ENCODE data around the gene TMPRSS11F. TPM values are rescaled to one million over a fixed set of nuclear protein-coding genes. Genes with fewer than 3 reads are reported as not detected.

The TMPRSS11F gene
- total and polyA plus RNA-seq, 2 donors = 0.09 to 0.18 TPM

DNA sequence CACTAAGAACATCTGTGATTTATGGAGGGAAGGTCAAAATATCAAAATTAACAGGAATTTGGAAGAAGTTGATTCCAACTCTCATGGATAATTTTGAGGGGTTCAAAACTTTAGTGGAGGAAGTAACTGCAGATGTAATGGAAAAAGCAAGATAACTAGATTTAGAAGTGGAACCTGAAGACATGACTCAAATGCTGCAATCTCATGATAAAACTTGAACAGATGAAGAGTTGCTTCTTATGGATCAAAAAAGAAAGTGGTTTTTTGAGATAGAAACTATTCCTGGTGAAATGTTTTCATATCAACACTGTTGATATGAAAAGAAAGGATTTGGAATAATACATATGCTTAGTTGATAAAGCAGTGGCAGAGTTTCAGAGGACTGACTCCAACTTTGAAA, 9.7 kb downstream of the TMPRSS11F start:
- no peak for DNase-seq (ENCODE audit: low read depth in 6 of 9, low spot score in 9 of 9)
- Histone ChIP-seq H3K4me3 (ENCODE audit: low read length in 2 of 2) (no peak overlapping the region), H3K27ac (ENCODE audit: low read depth in 1 of 2, low read length in 1 of 2) (no peak overlapping the region), H3K36me3 (ENCODE audit: control insufficient read depth in 2 of 2, insufficient read depth in 2 of 2, low read length in 1 of 2) (no peaks in the 10 kb centered on the region), H3K27me3 (ENCODE audit: control insufficient read depth in 2 of 2, insufficient read depth in 1 of 2, low read length in 1 of 2) (no peaks in the 10 kb centered on the region), H3K4me1 (ENCODE audit: control insufficient read depth in 2 of 2, insufficient read depth in 2 of 2, low read length in 2 of 2) (no peaks in the 10 kb centered on the region), H3K9me3 (ENCODE audit: control insufficient read depth in 2 of 2, insufficient read depth in 1 of 2, low read length in 1 of 2) (peaks cover 0 to 2% of the 10 kb centered on the region in 2 donors)

DNA sequence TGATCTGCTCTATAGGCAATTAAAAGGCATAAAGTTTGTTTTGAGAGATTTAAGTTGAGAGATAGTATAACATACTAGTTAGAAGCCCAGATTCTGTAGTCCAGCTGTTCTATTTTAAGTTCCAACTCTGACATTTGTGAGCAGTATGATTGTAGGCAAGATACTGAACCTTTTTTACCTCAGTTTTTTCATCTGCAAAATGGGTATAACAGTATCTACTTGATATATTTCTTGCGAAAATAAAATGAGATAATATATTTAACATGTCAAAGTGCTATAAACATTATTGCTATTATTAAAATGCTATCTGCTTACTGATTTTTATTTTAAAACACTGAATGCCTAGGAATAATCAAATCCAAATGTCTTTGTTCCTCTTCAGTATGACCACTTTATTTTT, 19.2 kb downstream of the TMPRSS11F start:
- no peaks in the 10 kb centered on the region for H3K36me3 ChIP-seq (ENCODE audit: control insufficient read depth in 2 of 2, insufficient read depth in 2 of 2, low read length in 1 of 2)
- H3K9me3 ChIP-seq (ENCODE audit: control insufficient read depth in 2 of 2, insufficient read depth in 1 of 2, low read length in 1 of 2) = no peaks in the 10 kb centered on the region
- no peak overlapping the region for H3K4me3 ChIP-seq (ENCODE audit: low read length in 2 of 2)
- no peak for DNase-seq (ENCODE audit: low read depth in 6 of 9, low spot score in 9 of 9)
- WGBS = 92% methylated on average over 1 of the region's 1 CpG
- no peak overlapping the region for H3K27ac ChIP-seq (ENCODE audit: low read depth in 1 of 2, low read length in 1 of 2)
- H3K27me3 ChIP-seq (ENCODE audit: control insufficient read depth in 2 of 2, insufficient read depth in 1 of 2, low read length in 1 of 2) = no peaks in the 10 kb centered on the region
- H3K4me1 ChIP-seq (ENCODE audit: control insufficient read depth in 2 of 2, insufficient read depth in 2 of 2, low read length in 2 of 2) = no peaks in the 10 kb centered on the region

DNA sequence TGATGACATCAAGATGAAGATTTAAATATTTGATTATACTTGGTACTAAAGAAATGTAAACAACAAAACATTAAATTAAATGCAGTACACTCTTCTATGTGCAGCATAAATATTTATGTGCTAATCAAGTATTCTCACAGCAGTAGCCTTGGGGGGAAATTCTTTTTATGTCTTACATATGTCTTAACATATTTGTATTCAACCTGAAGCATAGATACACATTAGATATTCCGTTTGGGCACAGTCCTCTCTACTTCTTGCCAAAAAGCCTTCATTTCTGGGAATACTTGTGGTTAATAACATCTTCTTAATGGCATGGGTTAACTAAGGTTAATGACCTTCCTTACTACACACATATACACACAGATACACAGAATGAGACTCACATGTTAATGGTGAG, 19.8 kb downstream of the TMPRSS11F start:
- Histone ChIP-seq H3K4me3 (ENCODE audit: low read length in 2 of 2) (no peak overlapping the region), H3K4me1 (ENCODE audit: control insufficient read depth in 2 of 2, insufficient read depth in 2 of 2, low read length in 2 of 2) (no peaks in the 10 kb centered on the region), H3K27me3 (ENCODE audit: control insufficient read depth in 2 of 2, insufficient read depth in 1 of 2, low read length in 1 of 2) (no peaks in the 10 kb centered on the region), H3K27ac (ENCODE audit: low read depth in 1 of 2, low read length in 1 of 2) (no peak overlapping the region), H3K9me3 (ENCODE audit: control insufficient read depth in 2 of 2, insufficient read depth in 1 of 2, low read length in 1 of 2) (no peaks in the 10 kb centered on the region), H3K36me3 (ENCODE audit: control insufficient read depth in 2 of 2, insufficient read depth in 2 of 2, low read length in 1 of 2) (no peaks in the 10 kb centered on the region)
- no peak for DNase-seq (ENCODE audit: low read depth in 6 of 9, low spot score in 9 of 9)
- WGBS = 82% methylated on average over 1 of the region's 1 CpG

DNA sequence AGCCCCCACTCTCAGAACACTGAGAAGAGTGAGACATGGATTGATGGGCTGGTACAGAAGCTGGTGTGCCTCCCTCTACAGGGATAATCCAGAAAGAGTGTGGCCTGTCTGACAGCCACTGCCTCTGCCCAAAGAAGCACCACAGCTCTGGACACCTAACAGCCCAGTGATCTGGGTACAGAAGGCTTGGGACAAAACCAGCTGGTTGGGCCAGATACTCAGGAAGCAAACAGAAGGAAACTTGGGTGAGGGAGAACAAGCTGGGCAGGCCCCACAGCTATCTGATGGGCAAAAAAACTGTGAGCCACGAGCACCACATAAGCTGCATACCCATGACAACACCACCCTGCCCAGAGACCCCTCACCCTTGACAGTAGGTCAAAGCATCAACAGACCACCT, 46.9 kb downstream of the TMPRSS11F start:
- Histone ChIP-seq H3K27ac (ENCODE audit: low read depth in 1 of 2, low read length in 1 of 2) (no peak overlapping the region), H3K36me3 (ENCODE audit: control insufficient read depth in 2 of 2, insufficient read depth in 2 of 2, low read length in 1 of 2) (no peaks in the 10 kb centered on the region), H3K9me3 (ENCODE audit: control insufficient read depth in 2 of 2, insufficient read depth in 1 of 2, low read length in 1 of 2) (peaks cover 0 to 1% of the 10 kb centered on the region in 2 donors), H3K4me1 (ENCODE audit: control insufficient read depth in 2 of 2, insufficient read depth in 2 of 2, low read length in 2 of 2) (no peaks in the 10 kb centered on the region), H3K27me3 (ENCODE audit: control insufficient read depth in 2 of 2, insufficient read depth in 1 of 2, low read length in 1 of 2) (no peaks in the 10 kb centered on the region), H3K4me3 (ENCODE audit: low read length in 2 of 2) (no peak overlapping the region)
- WGBS = 67% methylated on average over 1 of the region's 1 CpG
- DNase-seq (ENCODE audit: low read depth in 6 of 9, low spot score in 9 of 9) = no peak

DNA sequence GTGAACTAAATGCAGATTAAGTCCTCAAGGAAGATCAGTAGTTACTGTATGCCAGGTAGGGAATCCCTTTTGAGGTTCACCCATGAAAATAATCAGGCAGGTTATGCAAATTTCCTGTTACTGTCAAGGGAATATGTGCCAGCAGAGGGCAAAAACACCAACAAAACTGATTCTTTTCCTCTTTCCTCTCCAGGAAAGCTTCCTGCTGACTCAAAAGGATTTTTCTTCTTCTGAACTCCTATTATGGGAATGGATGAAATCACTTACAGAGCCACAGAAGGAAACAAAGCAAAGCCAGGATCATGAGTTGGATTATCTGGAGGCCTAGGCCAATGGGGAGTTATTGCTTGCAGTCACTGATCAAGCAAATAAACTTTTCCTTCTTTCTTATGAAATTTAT, 49.7 kb downstream of the TMPRSS11F start:
- no peak overlapping the region for H3K4me3 ChIP-seq (ENCODE audit: low read length in 2 of 2)
- H3K27ac ChIP-seq (ENCODE audit: low read depth in 1 of 2, low read length in 1 of 2) = no peak overlapping the region

DNA sequence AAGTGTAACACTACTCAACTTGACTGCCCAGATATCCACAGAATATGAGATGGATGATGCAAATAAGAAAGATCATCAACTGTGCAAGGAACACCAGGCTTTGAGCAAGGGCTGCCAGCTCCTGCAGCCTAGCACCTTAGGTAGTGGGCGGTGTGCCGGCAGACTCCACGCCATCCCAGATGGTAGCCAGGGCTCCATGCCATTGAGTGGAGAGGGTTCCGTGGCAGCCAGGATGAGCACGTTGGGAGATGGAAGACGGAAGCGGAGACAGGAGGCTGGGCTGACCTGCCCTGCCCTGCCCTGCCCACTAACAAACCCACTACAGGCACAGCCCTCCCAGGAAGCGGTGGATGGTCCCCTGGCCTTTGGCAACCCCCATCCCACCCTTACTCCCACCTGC, 51.9 kb downstream of the TMPRSS11F start:
- WGBS = 95% methylated on average over 8 of the region's 8 CpGs
- Histone ChIP-seq H3K27me3 (ENCODE audit: control insufficient read depth in 2 of 2, insufficient read depth in 1 of 2, low read length in 1 of 2) (no peaks in the 10 kb centered on the region), H3K4me1 (ENCODE audit: control insufficient read depth in 2 of 2, insufficient read depth in 2 of 2, low read length in 2 of 2) (no peaks in the 10 kb centered on the region), H3K9me3 (ENCODE audit: control insufficient read depth in 2 of 2, insufficient read depth in 1 of 2, low read length in 1 of 2) (no peaks in the 10 kb centered on the region), H3K36me3 (ENCODE audit: control insufficient read depth in 2 of 2, insufficient read depth in 2 of 2, low read length in 1 of 2) (no peaks in the 10 kb centered on the region), H3K4me3 (ENCODE audit: low read length in 2 of 2) (no peak overlapping the region), H3K27ac (ENCODE audit: low read depth in 1 of 2, low read length in 1 of 2) (no peak overlapping the region)
- DNase-seq (ENCODE audit: low read depth in 6 of 9, low spot score in 9 of 9) = no peak

More for the DNA sequence above, 49.7 kb downstream of the TMPRSS11F start:
- no peak for DNase-seq (ENCODE audit: low read depth in 6 of 9, low spot score in 9 of 9)
- Histone ChIP-seq H3K9me3 (ENCODE audit: control insufficient read depth in 2 of 2, insufficient read depth in 1 of 2, low read length in 1 of 2) (peaks cover 0 to 1% of the 10 kb centered on the region in 2 donors), H3K27me3 (ENCODE audit: control insufficient read depth in 2 of 2, insufficient read depth in 1 of 2, low read length in 1 of 2) (no peaks in the 10 kb centered on the region), H3K4me1 (ENCODE audit: control insufficient read depth in 2 of 2, insufficient read depth in 2 of 2, low read length in 2 of 2) (no peaks in the 10 kb centered on the region), H3K36me3 (ENCODE audit: control insufficient read depth in 2 of 2, insufficient read depth in 2 of 2, low read length in 1 of 2) (no peaks in the 10 kb centered on the region)

DNA sequence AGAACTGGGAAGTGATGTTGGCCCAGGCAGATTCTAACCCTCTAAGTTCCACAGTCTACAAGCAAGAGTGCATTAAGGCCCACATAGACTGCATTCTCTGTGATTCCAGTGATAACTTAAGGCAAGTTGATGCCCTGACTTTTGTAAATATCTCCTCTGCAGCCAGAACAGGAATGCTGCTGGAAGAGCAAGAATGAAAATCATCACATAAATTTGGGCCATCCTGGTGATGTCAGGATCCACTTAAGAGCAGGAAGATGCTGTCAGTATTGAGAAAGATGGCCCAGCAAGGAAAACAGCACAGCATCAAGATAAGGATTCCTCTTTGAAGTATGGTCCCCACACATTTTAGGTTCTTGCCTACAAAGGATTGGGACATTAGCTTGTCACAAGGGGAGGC, 52.4 kb downstream of the TMPRSS11F start:
- no peaks in the 10 kb centered on the region for H3K9me3 ChIP-seq (ENCODE audit: control insufficient read depth in 2 of 2, insufficient read depth in 1 of 2, low read length in 1 of 2)
- no peak overlapping the region for H3K27ac ChIP-seq (ENCODE audit: low read depth in 1 of 2, low read length in 1 of 2)
- H3K4me1 ChIP-seq (ENCODE audit: control insufficient read depth in 2 of 2, insufficient read depth in 2 of 2, low read length in 2 of 2) = no peaks in the 10 kb centered on the region
- no peaks in the 10 kb centered on the region for H3K27me3 ChIP-seq (ENCODE audit: control insufficient read depth in 2 of 2, insufficient read depth in 1 of 2, low read length in 1 of 2)
- no peaks in the 10 kb centered on the region for H3K36me3 ChIP-seq (ENCODE audit: control insufficient read depth in 2 of 2, insufficient read depth in 2 of 2, low read length in 1 of 2)
- no peak for DNase-seq (ENCODE audit: low read depth in 6 of 9, low spot score in 9 of 9)
- no peak overlapping the region for H3K4me3 ChIP-seq (ENCODE audit: low read length in 2 of 2)

DNA sequence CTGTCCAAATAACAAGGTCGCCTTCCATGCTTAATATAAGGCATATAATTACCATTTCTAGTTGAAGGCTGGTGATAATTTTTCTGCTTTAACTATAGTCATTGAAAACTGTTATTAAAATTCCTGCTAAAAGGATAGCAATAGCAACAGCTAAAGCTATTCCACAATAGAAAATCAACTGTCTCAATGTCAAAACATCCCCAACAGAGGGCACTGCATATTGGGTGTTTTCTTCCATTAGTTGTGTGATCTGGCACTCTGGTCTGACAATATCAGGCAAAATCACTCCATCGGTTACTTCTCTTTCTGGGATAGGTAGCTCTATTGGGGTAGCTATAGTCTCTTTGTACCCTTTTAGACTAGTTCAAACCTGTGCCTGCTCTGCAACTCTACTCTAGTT, 53.5 kb downstream of the TMPRSS11F start:
- no peak for DNase-seq (ENCODE audit: low read depth in 6 of 9, low spot score in 9 of 9)
- no peaks in the 10 kb centered on the region for H3K4me1 ChIP-seq (ENCODE audit: control insufficient read depth in 2 of 2, insufficient read depth in 2 of 2, low read length in 2 of 2)
- H3K4me3 ChIP-seq (ENCODE audit: low read length in 2 of 2) = no peak overlapping the region
- 93% methylated on average over 2 of the region's 2 CpGs for WGBS
- no peak overlapping the region for H3K27ac ChIP-seq (ENCODE audit: low read depth in 1 of 2, low read length in 1 of 2)
- no peaks in the 10 kb centered on the region for H3K9me3 ChIP-seq (ENCODE audit: control insufficient read depth in 2 of 2, insufficient read depth in 1 of 2, low read length in 1 of 2)
- no peaks in the 10 kb centered on the region for H3K36me3 ChIP-seq (ENCODE audit: control insufficient read depth in 2 of 2, insufficient read depth in 2 of 2, low read length in 1 of 2)
- no peaks in the 10 kb centered on the region for H3K27me3 ChIP-seq (ENCODE audit: control insufficient read depth in 2 of 2, insufficient read depth in 1 of 2, low read length in 1 of 2)

DNA sequence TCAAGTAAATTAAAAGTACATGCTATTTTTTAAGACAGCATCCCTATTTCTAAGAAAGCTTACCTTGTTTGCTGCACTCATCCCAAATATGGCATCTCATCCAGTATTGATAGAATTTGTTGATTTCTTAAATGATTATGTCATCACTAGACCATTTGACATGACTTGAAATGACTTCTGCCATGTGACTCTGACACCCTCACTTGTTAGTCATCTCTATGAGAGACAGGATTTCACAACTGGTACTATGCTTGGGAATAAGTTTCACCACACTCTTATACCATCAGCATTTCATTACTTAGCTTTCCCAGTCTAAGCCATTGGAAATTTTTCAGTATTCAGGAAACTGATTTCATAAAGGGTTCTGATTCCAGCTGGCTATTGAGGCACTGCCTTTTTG, 55.3 kb downstream of the TMPRSS11F start:
- DNase-seq (ENCODE audit: low read depth in 6 of 9, low spot score in 9 of 9) = no peak
- no peak overlapping the region for H3K27ac ChIP-seq (ENCODE audit: low read depth in 1 of 2, low read length in 1 of 2)

DNA sequence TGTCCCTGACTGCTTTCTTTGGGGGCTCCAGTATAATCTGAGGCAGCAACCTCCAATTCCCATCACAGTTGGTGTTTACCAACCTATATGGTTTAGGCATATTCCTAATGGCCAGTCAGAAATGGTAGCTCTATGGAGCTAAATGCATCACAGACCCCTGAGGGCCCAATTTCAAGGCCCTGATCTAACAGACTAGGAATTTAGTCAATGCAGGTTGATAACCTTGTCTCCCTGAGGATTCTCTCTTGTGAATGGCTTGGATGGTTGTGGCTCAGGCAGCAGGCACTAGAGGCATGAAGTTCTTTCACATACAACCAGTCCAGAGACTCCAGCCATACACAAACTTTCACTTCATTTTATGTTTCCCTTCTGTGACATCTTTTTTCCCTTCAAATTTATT, 59.4 kb downstream of the TMPRSS11F start:
- no peak for DNase-seq (ENCODE audit: low read depth in 6 of 9, low spot score in 9 of 9)
- no peaks in the 10 kb centered on the region for H3K4me1 ChIP-seq (ENCODE audit: control insufficient read depth in 2 of 2, insufficient read depth in 2 of 2, low read length in 2 of 2)
- H3K4me3 ChIP-seq (ENCODE audit: low read length in 2 of 2) = no peak overlapping the region
- no peak overlapping the region for H3K27ac ChIP-seq (ENCODE audit: low read depth in 1 of 2, low read length in 1 of 2)
- H3K36me3 ChIP-seq (ENCODE audit: control insufficient read depth in 2 of 2, insufficient read depth in 2 of 2, low read length in 1 of 2) = no peaks in the 10 kb centered on the region
- H3K27me3 ChIP-seq (ENCODE audit: control insufficient read depth in 2 of 2, insufficient read depth in 1 of 2, low read length in 1 of 2) = no peaks in the 10 kb centered on the region
- no peaks in the 10 kb centered on the region for H3K9me3 ChIP-seq (ENCODE audit: control insufficient read depth in 2 of 2, insufficient read depth in 1 of 2, low read length in 1 of 2)

More for the DNA sequence above, 55.3 kb downstream of the TMPRSS11F start:
- no peak overlapping the region for H3K4me3 ChIP-seq (ENCODE audit: low read length in 2 of 2)
- H3K9me3 ChIP-seq (ENCODE audit: control insufficient read depth in 2 of 2, insufficient read depth in 1 of 2, low read length in 1 of 2) = no peaks in the 10 kb centered on the region
- H3K27me3 ChIP-seq (ENCODE audit: control insufficient read depth in 2 of 2, insufficient read depth in 1 of 2, low read length in 1 of 2) = no peaks in the 10 kb centered on the region
- no peaks in the 10 kb centered on the region for H3K36me3 ChIP-seq (ENCODE audit: control insufficient read depth in 2 of 2, insufficient read depth in 2 of 2, low read length in 1 of 2)
- no peaks in the 10 kb centered on the region for H3K4me1 ChIP-seq (ENCODE audit: control insufficient read depth in 2 of 2, insufficient read depth in 2 of 2, low read length in 2 of 2)
